ENCODE results near the gene ARHGAP15.

DNA sequence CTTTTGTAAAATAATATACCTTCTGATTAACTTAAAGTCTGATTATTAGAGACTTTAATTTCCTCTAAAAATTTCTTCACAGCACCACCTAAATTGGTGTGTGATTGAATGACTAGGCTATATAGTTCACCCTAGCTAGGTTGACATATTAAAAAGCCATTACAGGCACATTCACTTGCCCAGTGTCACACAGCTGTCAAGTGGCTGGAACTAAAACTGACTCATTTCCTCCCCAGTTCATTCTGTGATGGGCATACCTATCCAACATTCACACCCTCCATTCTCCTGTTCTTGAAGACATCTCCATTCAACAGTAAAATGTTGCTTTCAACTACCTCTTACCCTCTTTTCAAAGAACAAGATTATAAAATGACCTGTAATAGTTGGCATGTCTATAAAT lies 334.5 kb downstream of the ARHGAP15 start:
- TF ChIP-seq, protein P1, sequence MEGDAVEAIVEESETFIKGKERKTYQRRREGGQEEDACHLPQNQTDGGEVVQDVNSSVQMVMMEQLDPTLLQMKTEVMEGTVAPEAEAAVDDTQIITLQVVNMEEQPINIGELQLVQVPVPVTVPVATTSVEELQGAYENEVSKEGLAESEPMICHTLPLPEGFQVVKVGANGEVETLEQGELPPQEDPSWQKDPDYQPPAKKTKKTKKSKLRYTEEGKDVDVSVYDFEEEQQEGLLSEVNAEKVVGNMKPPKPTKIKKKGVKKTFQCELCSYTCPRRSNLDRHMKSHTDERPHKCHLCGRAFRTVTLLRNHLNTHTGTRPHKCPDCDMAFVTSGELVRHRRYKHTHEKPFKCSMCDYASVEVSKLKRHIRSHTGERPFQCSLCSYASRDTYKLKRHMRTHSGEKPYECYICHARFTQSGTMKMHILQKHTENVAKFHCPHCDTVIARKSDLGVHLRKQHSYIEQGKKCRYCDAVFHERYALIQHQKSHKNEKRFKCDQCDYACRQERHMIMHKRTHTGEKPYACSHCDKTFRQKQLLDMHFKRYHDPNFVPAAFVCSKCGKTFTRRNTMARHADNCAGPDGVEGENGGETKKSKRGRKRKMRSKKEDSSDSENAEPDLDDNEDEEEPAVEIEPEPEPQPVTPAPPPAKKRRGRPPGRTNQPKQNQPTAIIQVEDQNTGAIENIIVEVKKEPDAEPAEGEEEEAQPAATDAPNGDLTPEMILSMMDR (IDR thresholded peaks at IDR 0.05), result no peak
- TF ChIP-seq POLR2A (IDR thresholded peaks at IDR 0.05), result no peak
